Islet of Langerhans (tissue), 1 donor: ENCODE results near the gene COPG1.
"Not testable (repeated sequence)": the region's sequence is repeated elsewhere in the genome, so short reads cannot be mapped to it uniquely, and the experiment has no call there.

Experiments used
- FAIRE-seq: peaks from one replicate; lab custom pipeline; 2011; peaks lifted over from hg19 to GRCh38; lab: Jason Lieb, UNC

Gene COPG1

DNA sequence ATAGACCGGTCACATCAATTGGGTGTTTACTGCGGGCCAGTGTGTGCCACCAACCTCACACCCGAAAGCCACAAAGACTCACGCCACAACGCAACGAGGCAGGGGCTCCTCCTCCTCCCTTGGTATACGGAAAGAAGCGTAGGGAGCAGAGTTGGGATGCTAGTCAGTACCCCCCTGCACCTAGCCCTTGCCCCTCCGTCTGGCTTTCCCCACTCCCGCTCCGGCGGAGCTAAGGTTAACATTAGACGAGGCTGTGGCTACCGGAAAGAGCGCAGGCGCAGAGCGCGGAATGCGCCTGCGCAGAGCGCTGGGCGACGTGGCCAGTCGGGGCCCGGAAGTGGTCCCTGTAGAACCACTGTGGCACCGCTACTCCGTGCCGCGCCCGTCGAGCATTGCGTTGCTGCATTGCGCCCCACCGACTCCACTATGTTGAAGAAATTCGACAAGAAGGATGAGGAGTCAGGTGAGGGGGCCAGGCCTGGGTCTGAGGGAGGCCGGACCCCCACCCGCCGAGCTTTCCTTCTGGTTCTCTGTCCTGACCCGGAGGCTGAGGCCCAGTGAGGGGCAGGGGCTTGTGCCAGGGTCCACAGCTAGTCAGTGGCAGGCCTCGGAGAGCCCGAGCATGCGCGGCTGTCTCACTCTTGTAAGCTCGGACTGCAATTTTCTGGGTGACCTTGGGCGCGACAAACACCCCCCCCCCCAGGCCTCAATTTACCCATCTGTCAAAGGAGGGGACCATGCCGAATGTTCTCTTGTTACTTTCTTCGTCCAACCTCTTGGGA lies at the start of gene COPG1:
TSS of gene COPG1 (plus strand) at position 323 of the 782 bp plus-strand sequence. CDS start at position 427, 104 bp downstream.
- FAIRE-seq, result no peak

DNA sequence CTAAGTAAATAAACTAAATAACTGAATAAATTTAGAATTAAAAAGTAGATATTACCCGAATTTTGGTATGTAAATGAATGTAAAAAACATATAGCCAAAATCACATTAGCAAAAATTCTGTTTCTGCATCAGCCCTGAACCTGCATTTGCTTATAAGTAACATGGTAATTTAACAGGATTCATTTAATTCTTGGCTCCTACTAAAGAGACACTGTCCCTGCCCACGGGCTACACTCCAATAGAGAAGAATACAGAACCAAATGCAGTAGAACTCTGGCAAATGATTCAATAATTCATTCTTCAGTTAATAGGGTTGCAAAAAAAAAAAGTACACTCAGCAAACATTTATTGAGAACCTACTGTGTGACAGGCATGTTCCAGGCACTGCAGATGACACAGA lies 44.9 kb upstream of the COPG1 start:
- FAIRE-seq, result no peak

GRCh38 chr3:129205109-129205832 lies 44.1 kb upstream of the COPG1 start:
- no peak for FAIRE-seq

DNA sequence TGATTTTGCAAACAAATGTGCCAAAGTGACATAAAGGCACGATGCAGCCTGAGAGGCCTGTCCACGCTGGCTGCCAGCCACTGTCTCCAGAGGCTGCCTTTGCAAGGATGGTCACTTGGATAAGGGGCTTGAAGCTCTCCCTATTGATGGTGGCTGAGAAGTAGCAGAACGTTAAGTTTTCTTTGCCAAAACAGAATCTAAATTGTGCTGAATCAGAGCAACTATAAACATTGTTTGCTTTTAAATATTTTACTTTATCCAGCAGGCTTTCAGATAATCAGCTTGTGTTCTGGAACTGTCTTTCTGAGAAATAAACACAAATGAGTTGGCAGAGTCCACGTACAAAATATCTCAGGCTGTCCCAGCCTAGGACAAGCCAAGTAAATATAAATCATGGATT lies 41.9 kb upstream of the COPG1 start:
- no peak for FAIRE-seq

DNA sequence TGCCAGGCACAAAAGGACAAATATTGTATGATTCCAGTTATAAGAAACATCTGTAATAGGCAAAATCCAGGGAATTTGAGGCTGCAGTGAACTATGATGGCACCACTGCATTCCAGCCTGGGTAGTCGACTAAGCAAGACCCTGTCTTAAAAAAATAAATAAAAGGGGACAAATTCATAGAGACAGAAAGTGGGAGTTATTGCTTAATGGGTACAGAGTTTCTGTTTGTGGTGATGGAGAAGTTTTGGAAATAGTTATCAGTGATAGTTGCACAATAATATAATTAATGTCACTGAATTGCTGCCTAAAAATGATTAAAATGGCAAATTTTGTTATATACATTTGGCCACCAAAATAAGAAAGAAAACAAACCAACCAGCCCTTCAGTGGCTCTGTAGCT lies 38.1 kb upstream of the COPG1 start:
- FAIRE-seq, result no peak

DNA sequence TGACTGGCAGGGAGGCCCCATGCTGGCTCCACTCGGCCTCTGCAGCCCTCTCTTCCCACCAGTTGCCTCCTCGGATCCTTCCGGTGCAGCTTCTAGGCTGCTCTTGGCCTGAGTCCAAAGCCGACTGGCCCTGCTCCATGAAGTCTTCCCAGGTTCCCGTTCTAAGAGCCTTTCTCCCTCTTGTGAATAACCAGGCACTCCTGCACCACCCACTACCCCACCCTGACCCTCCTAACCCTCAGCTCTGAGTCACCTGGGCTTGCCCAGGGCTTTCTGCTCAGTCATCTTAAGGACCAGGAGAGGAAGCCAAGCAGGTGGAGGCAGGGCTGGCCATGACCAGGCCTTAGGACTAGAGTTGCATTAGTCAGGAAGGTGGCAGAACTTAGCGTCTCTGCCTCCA lies 37.6 kb upstream of the COPG1 start:
- no peak for FAIRE-seq

DNA sequence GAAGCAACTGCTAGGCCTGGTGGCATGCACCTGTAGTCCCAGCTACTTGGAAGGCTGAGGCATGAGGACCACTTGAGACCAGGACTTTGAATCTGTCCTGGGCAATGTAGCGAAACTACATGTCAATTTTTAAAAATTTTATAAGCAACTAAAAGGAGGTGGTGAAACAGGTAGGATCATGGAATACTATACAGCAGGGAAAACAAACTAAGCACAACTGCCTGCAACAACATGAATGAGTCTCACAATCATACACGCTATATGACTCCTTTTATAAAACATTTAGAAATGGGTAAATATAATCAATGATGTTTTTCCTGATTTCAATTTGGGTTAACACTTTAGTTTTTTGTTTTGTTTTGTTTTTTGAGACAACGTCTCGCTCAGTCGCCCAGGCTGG lies 36.2 kb upstream of the COPG1 start:
- no peak for FAIRE-seq

GRCh38 chr3:129218742-129219141 lies 30.7 kb upstream of the COPG1 start:
- no peak for FAIRE-seq

DNA sequence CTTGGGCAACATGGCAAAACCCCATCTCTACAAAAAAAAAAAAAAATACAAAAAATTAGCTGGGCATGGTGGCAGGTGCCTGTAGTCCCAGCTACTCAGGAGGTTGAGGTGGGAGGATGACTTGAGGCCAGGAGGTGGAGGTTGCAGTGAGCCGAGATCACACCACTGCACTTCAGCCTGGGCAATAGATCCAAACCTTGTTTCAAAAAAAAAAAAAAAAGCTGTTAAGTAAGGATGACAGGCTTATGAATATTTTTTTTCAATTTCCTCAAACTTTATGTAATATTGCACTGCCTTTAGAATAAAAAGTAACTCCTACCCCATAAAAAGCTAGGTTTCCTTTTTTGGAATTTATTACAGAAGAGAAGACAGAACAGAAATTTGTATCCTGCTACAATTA lies 25.0 kb upstream of the COPG1 start:
- FAIRE-seq, result not testable (repeated sequence)

GRCh38 chr3:129224984-129225393 lies 24.4 kb upstream of the COPG1 start:
- FAIRE-seq, result no peak

DNA sequence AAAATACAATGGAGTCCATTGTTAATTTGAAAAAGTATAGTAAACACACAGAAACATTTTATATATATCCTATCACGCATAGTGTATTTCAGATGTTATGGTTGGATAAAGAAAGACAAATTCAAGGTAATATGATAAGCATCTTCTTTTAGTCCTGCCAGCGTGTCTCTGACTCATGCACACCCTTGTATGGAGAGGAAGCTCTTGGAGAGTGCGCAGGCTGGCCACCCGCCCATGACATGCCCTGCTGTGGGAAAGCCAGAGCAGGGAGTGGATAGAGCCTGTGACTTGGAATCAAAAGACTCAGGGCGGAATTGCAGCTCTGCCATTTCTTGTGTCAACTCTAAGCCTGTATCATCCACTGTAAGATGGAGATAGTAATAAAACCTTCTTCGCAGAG lies 23.0 kb upstream of the COPG1 start:
- FAIRE-seq, result no peak

DNA sequence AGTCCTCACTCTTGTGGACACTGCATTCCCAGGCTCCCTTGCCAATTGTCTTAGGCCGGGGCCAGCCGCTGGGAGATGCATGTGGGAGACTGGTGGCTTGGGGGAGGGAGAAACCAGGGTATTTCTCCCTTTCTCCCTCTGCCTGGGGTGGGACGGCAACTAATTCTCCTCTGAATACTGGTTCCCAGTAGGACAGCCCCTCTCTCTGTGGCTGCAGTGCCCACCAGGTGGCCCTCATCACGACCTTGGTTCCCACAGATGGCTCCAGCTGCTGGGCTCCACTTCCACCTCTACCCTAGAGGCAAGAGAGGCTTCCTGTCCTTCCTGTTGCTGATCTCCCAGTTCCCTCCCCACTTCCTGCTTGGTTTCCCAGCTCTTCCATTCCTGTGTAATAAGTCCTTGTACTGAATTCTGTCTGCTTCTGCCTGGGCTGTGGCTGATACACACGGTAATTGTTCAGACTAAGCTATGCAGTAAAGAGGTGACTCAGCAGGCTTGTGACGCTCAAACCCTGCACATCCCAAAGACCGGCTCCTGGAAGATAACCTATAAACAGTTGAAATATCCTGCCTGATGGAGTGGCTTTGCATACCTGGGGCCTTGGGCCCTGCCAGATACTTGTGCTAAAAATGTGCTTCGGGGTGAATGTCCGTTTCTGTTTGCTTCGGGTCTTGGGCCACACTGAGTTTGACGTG lies 20.4 kb upstream of the COPG1 start:
- no peak for FAIRE-seq

DNA sequence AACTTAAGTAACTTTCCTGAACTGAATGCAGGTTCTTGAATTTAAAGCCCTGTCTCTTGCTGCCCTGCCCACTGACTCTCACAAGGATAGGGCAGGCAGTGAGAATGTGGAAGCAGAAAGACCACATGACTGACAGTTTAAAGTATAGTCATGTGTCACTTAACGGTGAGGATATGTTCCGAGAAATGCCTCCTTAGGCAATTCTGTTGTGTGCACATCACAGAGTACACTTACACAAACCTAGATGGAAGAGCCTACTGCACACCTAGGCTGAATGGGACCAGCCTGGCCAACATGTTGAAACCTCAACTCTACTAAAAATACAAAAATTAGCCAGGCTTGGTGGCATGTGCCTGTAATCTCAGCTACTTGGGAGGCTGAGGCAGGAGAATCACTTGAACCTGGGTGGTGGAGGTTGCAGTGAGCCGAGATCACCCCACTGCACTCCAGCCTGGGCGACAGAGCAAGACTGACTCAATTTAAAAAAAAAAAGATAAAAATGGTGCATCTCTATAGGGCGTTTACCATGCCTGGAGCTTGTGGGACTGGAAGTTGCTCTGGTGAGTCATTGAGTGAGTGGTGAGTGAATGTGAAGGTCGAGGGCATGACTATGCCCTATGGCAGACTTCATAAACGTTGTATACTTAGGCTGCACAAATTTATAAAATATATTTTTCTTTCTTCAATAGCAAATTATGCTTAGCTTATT lies 18.9 kb upstream of the COPG1 start:
- FAIRE-seq, result no peak

- FAIRE-seq, result no peak
These were observed 17.9 kb upstream of the COPG1 start for GRCh38 chr3:129231331-129232119.

GRCh38 chr3:129233538-129233937 lies 15.9 kb upstream of the COPG1 start:
- no peak for FAIRE-seq

- no peak for FAIRE-seq
These were observed 15.0 kb upstream of the COPG1 start for GRCh38 chr3:129234441-129234840.

- FAIRE-seq, result no peak
These were observed 14.0 kb upstream of the COPG1 start for GRCh38 chr3:129235344-129235917.

- FAIRE-seq, result no peak
These were observed 10.3 kb upstream of the COPG1 start for GRCh38 chr3:129238945-129239705.

DNA sequence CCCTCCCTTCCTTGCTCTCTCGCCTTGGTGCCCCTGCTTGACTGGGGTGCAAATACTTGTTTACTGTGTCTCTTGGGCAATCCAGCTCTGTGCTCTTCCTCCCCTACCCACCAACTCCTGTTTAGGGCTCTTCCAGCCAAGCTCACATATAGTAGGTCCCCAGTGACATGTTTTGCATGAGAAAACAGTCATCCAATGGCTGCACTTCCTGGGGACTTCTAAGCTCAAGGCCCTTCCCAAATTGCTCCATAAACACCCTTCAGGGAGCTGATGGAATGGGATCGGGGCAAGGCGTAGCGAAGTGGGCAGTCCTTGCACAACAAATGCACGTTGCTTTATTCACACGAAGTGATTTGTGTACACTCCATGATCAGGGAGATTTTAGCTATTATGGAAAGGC lies 9.4 kb upstream of the COPG1 start:
- FAIRE-seq, result no peak

DNA sequence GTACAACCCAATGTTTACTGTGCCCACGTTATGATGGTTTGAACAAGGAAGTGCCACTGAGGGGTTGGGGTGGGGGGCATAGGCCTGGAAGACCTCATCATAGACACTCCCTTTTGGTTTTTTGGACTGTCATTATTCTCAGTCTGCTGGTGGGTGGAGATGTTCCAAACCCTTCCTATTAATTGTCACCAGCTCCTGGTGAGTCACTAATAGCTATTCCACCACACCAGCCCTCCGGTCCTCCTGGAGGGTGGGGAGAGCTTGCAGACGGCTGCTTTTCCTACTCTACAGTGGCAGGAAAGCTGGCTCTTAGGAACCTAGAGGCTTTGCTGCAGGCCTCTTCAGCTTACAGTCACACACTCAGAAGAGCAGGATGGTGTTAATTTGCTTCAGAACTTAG lies 9.0 kb upstream of the COPG1 start:
- no peak for FAIRE-seq

DNA sequence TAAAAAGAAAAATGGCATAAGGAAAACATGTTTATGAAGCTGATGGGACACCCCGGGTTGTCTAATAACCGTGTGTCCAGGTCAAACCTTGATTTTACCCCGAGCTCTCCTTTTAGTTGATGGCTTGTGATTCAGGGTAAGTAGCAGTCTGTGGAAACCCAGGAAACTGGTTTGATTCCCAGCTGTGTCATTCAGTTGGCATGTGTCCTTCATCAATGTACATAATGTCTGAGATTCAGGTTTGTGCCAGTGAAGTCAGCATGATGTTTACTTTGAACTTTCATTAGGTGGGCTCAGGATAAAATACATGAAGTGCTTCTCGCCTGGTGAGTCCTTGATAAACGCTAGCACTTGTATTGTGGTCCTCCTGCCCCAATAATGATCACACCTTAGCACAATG lies 4.3 kb upstream of the COPG1 start:
- no peak for FAIRE-seq
